Uterus (tissue), 4 donors: ENCODE data around the gene SMOC2. TPM values are rescaled to one million over a fixed set of nuclear protein-coding genes. Genes with fewer than 3 reads are reported as not detected.

Source experiments
- DNase-seq, 2 donors: peaks; one replicate each; pipeline ENCODE4 v3.0.0-alpha.2; 2019 to 2020
- H3K27ac ChIP-seq, 2 donors: fragments of 200-600 bp; sonication (generic); 1 replicate in 1 of 2; 2 replicates in 1 of 2; pipeline ENCODE4 v1.5.1; 2016 to 2018
- H3K27me3 ChIP-seq, 2 donors: fragments of 200-600 bp; sonication (generic); one replicate each; pipeline ENCODE4 v1.5.1; 2018 to 2019; ENCODE audit warnings: control low read depth in 1 of 2
- H3K36me3 ChIP-seq, 2 donors: fragments of 200-600 bp; sonication (generic); one replicate each; pipeline ENCODE4 v1.5.1; 2019; ENCODE audit warnings: control low read depth in 1 of 2
- H3K4me1 ChIP-seq, 2 donors: fragments of 200-600 bp; sonication (generic); one replicate each; pipeline ENCODE4 v1.5.1; 2018 to 2019; ENCODE audit warnings: control low read depth in 1 of 2
- H3K4me3 ChIP-seq, 2 donors: fragments of 200-600 bp; sonication (generic); 1 replicate in 1 of 2; 2 replicates in 1 of 2; pipeline ENCODE4 v1.5.1; 2018 to 2019; ENCODE audit warnings: mild to moderate bottlenecking in 1 of 2
- H3K9me3 ChIP-seq, 2 donors: fragments of 200-600 bp; sonication (generic); one replicate each; pipeline ENCODE4 v1.5.1; 2019; ENCODE audit warnings: control low read depth in 1 of 2
- CTCF ChIP-seq, 4 experiments: fragments of 200-600 bp in 2 of 4; fragments of 450-650 bp in 2 of 4; sonication (generic) in 2 of 4; IDR thresholded peaks; one replicate each; pipeline ENCODE4 v1.5.1; 2016 to 2019; ENCODE audit warnings: antibody characterized with exemption in 4 of 4, mild to moderate bottlenecking in 2 of 4, moderate library complexity in 1 of 4
- POLR2A ChIP-seq, 2 donors: fragments of 450-650 bp; IDR thresholded peaks; one replicate each; pipeline ENCODE4 v1.6.1; 2016; ENCODE audit warnings: antibody characterized with exemption in 2 of 2, mild to moderate bottlenecking in 1 of 2, moderate library complexity in 1 of 2
- intact Hi-C: fragments of 100-400 bp; cut with DNase I; formaldehyde crosslinking; loops from one replicate; pipeline ENCODE4 v1.15.1; 2023; ENCODE audit warnings: low total_unique reads
- total RNA-seq, 4 donors: library from RNA; depleted of rRNA in 3 of 4; stranded (reverse); fragments of >200 nt in 3 of 4; gene quantifications; one replicate each; pipeline versions ENCODE4 v1.1.0 to v1.2.4, GENCODE V29; 2014 to 2023
- donor health status: DM: yes; HTN: yes; CAD: no.

SMOC2 gene
- total RNA-seq, 4 donors from 2014 or later = 98.2 to 139 (median 121) TPM

- intact Hi-C loops = no loop called here
- Histone ChIP-seq H3K36me3 (no peaks in the 10 kb centered on the region), H3K27ac (no peak overlapping the region), H3K27me3 (no peaks in the 10 kb centered on the region), H3K4me1 (no peaks in the 10 kb centered on the region), H3K9me3 (no peaks in the 10 kb centered on the region), H3K4me3 (no peak overlapping the region)
- no peak for TF ChIP-seq POLR2A (IDR thresholded peaks at IDR 0.05)
- DNase-seq = no peak
Observed at GRCh38 chr6:168583821-168584220, 142.8 kb downstream of the SMOC2 start.

GRCh38 chr6:168584249-168584648 is 143.3 kb downstream of the SMOC2 start:
- intact Hi-C loops = no loop called here
- H3K4me1 ChIP-seq = no peaks in the 10 kb centered on the region
- no peak overlapping the region for H3K27ac ChIP-seq
- H3K36me3 ChIP-seq = no peaks in the 10 kb centered on the region
- no peaks in the 10 kb centered on the region for H3K27me3 ChIP-seq
- H3K9me3 ChIP-seq = no peaks in the 10 kb centered on the region
- no peak for DNase-seq
- TF ChIP-seq POLR2A (IDR thresholded peaks at IDR 0.05) (no peak), CTCF (IDR thresholded peaks at IDR 0.05) (no peak)
- H3K4me3 ChIP-seq = no peak overlapping the region

- DNase-seq = no peak
- H3K4me1 ChIP-seq = no peaks in the 10 kb centered on the region
- TF ChIP-seq CTCF (IDR thresholded peaks at IDR 0.05) (no peak), POLR2A (IDR thresholded peaks at IDR 0.05) (no peak)
- H3K9me3 ChIP-seq = no peaks in the 10 kb centered on the region
- H3K27me3 ChIP-seq = no peaks in the 10 kb centered on the region
- intact Hi-C loops = no loop called here
- H3K4me3 ChIP-seq = no peak overlapping the region
- H3K36me3 ChIP-seq = no peaks in the 10 kb centered on the region
- no peak overlapping the region for H3K27ac ChIP-seq
Observed at GRCh38 chr6:168584671-168585070, 143.7 kb downstream of the SMOC2 start.

GRCh38 chr6:168585441-168585840 is 144.5 kb downstream of the SMOC2 start:
- no peak for TF ChIP-seq CTCF (IDR thresholded peaks at IDR 0.05)
- TF ChIP-seq POLR2A (IDR thresholded peaks at IDR 0.05) = no peak
- DNase-seq = no peak
- H3K36me3 ChIP-seq = no peaks in the 10 kb centered on the region
- no peaks in the 10 kb centered on the region for H3K9me3 ChIP-seq
- no peak overlapping the region for H3K27ac ChIP-seq
- no peak overlapping the region for H3K4me3 ChIP-seq
- no peaks in the 10 kb centered on the region for H3K4me1 ChIP-seq
- intact Hi-C loops = no loop called here
- H3K27me3 ChIP-seq = no peaks in the 10 kb centered on the region

GRCh38 chr6:168589275-168589674 is 148.3 kb downstream of the SMOC2 start:
- Histone ChIP-seq H3K27ac (no peak overlapping the region), H3K9me3 (no peaks in the 10 kb centered on the region), H3K4me3 (no peak overlapping the region), H3K36me3 (no peaks in the 10 kb centered on the region), H3K27me3 (no peaks in the 10 kb centered on the region), H3K4me1 (no peaks in the 10 kb centered on the region)
- DNase-seq = no peak
- intact Hi-C loops = no loop called here
- TF ChIP-seq CTCF (IDR thresholded peaks at IDR 0.05) (no peak), POLR2A (IDR thresholded peaks at IDR 0.05) (no peak)

- intact Hi-C loops = loop anchor here (10.0 kb wide), 1 partner anchor 56 kb away; no protein-coding TSS in a partner anchor
- no peaks in the 10 kb centered on the region for H3K4me1 ChIP-seq
- no peaks in the 10 kb centered on the region for H3K9me3 ChIP-seq
- H3K27ac ChIP-seq = no peak overlapping the region
- DNase-seq = no peak
- no peaks in the 10 kb centered on the region for H3K36me3 ChIP-seq
- no peak overlapping the region for H3K4me3 ChIP-seq
- H3K27me3 ChIP-seq = no peaks in the 10 kb centered on the region
- TF ChIP-seq POLR2A (IDR thresholded peaks at IDR 0.05) (no peak), CTCF (IDR thresholded peaks at IDR 0.05) (no peak)
Observed at GRCh38 chr6:168590406-168590805, 149.4 kb downstream of the SMOC2 start.
